NCI-H146 (cell line): Measurements from ENCODE around the gene PRXL2B.
"Not testable (repeated sequence)": the region's sequence is repeated elsewhere in the genome, so short reads cannot be mapped to it uniquely, and the experiment has no call there.

Source experiments
- DNase-seq: peaks from one replicate; lab custom pipeline; 2025; lab: John Stamatoyannopoulos, UW

The PRXL2B gene

GRCh38 chr1:2564006-2564814 is 22.4 kb upstream of the PRXL2B start:
- no peak for DNase-seq

- DNase-seq = peak; percentile 73
These were observed 21.7 kb upstream of the PRXL2B start for GRCh38 chr1:2564815-2565374.

GRCh38 chr1:2566101-2567045 is 20.2 kb upstream of the PRXL2B start:
- no peak for DNase-seq

GRCh38 chr1:2567083-2567679 is 19.4 kb upstream of the PRXL2B start:
- DNase-seq = no peak

- not testable (repeated sequence) for DNase-seq
These were observed 18.3 kb upstream of the PRXL2B start for GRCh38 chr1:2568187-2568816.

DNA sequence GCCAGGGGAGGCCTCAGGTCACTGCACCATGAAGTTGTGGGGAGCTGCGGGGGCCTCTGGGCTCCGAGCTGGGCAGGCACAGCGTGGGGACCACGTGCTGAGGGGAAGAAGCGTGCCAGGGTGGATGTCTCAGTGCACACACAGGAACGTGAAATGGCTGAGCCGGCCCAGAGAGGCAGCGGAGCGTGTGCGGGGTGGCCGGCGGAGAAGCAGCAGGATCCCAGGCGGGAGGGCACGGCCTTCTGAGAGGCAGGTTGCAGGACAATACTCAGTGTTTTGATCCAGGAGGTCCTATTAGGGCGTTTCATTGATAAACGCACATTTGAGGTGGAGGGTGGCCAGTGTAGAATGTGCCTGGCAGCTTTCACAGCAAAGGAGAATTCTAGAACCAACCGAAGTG is 17.5 kb upstream of the PRXL2B start:
- DNase-seq = no peak

GRCh38 chr1:2569703-2570102 is 16.9 kb upstream of the PRXL2B start:
- not testable (repeated sequence) for DNase-seq

GRCh38 chr1:2570332-2570731 is 16.2 kb upstream of the PRXL2B start:
- DNase-seq = no peak

- no peak for DNase-seq
These were observed 15.2 kb upstream of the PRXL2B start for GRCh38 chr1:2571348-2571747.

GRCh38 chr1:2573250-2573920 is 13.2 kb upstream of the PRXL2B start:
- no peak for DNase-seq

DNA sequence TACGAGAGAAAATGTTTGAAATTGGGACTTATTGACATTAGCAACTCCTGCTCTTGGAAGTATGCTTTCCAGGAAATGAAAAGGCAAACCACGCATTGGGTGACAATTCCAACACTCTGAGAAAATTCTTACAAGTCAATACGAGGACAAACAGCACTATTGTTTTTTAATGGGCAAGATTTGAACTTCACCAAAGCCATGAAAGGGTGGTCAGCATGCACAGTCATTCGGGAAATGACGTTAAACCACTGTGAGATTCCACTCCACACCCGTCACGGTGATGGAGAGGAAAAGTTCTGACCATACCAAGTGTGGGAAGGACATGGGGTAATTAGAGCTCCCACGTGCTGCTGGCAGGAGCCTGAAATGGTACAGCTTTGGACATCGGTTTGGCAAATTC is 12.2 kb upstream of the PRXL2B start:
- DNase-seq = no peak

GRCh38 chr1:2575801-2576663 is 10.5 kb upstream of the PRXL2B start:
- no peak for DNase-seq

DNA sequence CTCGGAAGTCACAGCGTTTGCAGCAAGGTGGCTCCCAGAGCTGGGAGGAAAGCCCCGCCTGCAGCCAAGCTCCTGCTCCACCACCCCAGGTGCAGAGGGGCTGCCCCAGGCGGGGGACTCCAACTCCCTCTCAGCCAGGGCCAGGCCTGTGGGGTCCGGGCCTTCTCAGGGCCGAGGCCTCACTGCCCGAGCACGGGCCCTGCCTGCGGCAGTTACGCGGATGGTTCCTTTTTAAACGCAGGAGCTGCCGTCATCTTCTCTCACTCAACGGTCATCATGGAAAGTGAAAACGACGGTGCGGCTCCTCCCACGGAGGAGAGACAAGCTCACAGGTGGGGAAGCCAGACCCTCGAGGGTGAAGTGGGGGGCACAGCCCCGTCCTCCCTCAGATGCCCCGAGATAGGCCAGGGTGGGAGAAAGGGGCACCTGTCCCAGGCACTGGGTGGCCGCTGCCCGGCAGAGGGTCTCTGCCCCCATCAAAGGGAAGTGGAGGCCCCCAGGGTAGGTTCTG is 9.0 kb upstream of the PRXL2B start:
- not testable (repeated sequence) for DNase-seq

GRCh38 chr1:2578758-2579118 is 7.8 kb upstream of the PRXL2B start:
- DNase-seq = no peak

GRCh38 chr1:2580691-2581090 is 5.9 kb upstream of the PRXL2B start:
- no peak for DNase-seq

DNA sequence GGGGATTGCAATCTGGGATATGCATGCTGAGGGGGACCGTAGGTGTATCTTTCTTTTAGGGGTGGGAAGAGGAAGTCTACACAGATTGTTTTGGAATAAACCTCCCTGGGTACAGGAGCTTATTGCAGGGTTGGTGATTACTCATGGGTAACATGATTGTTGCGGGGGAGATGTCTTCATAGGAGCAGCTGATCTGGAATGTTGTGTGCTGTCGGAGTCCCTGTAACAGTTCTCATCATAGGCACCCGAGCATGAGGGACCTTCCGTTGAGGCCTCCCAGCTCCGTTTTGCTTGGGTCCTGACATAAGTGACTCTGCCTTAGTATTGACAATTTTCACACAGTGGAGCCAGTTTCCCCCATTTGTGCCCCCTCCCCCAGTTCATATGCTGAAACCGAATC is 4.2 kb upstream of the PRXL2B start:
- no peak for DNase-seq

DNA sequence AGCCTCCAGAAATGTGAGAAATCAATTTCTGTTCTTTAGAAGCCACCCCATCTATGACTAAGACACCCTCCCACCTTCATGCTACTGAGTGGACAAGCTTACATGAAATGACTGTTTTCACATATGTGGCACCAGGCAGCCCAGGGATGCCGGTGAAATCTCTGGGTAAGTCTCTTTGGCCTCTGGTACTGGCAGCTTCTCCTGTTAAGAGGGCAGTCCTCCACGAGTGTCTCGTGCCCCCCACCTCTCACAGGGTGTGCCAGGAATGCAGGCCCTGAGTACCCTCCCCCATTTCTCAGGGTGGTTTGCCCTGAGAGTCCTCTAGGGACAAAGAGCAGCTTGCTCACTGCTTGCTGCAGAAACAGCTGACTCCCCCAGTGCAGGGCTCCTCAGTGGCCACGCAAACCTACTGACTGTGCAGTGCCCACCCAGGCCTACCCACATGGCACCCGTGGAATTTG is 3.2 kb upstream of the PRXL2B start:
- DNase-seq = no peak

GRCh38 chr1:2583871-2584351 is 2.7 kb upstream of the PRXL2B start:
- DNase-seq = peak; percentile 77

DNA sequence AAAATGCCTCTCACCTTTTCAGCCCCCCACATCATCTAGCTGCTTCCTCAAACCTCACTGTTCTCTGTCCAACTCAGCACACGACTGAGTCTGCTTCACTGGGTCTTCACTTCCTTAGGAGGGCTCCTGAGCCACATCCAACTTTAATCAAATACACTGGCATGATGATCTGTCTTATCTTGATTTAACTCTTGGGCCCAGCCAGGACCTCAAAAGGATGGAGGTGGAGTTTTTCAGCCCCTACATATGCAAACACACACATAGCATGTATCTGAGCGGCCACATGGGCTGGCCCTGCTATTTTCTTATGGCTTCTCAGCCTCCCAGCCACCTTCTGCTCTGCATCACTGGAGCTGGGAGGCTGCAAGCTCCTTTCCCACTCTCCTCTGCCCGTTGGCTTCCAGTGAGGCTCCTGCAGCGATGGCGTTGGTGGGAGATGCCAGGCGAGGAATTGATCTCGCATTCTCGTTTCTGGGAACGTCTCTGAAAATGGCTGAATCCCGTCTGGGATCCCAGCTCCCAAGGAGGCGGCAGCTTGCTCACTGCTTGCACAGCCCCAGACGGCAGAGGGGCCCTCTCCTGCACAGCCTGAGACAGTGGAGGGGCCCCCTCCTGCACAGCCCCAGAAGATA is 1.8 kb upstream of the PRXL2B start:
- no peak for DNase-seq
